Measurements from ENCODE around the gene TACR2. TPM values are rescaled to one million over a fixed set of nuclear protein-coding genes. Genes with fewer than 3 reads are reported as not detected.
A peak's percentile ranks its signal among the peaks of the same experiment; 100 is the strongest.

TACR2 gene
- total RNA-seq, 6 donors from 2014 or later, result 0.94 to 1.4 (median 1.2) TPM; not detected in 3

DNA sequence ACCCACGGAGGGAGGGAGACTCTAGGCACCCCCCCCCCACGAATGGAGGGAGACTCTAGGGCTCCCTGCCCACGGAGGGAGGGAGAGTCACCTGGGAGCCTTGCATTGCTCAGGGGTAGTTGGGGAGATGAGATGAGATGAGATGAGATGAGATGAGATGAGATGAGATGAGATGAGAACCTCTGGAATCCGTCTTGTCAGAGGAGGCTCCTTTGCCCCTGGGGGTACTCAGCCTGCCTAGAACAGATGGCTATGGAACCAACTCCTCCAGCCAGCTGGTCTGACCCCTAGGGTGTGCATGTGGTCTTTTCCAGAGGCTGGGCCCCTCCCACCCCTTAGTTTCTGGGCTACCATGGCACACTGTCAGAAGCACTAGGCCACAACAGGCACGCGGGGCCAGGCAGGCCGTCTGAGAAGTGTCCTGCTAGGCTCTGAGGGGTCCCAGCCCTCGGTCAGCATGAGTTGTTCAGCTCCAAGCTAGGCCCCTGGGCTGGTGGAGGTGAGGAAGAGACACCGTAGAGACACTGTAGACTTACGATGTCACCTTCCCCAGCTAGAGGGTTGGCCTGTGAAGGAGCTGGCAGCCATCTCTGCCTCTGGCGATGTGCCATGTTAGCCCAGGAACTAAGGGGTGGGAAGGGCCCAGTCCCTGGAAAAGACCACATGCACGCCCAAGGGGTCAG, 43.3 kb upstream of the TACR2 start:
- H3K4me3 ChIP-seq, result no peak overlapping the region
- no peak for TF ChIP-seq CTCF (IDR thresholded peaks at IDR 0.05)
- TF ChIP-seq POLR2AphosphoS5 (IDR thresholded peaks at IDR 0.05), result no peak
- no peak for TF ChIP-seq EP300 (IDR thresholded peaks at IDR 0.05)
- no peak for TF ChIP-seq POLR2A (IDR thresholded peaks at IDR 0.05)
- DNase-seq (no peak), ATAC-seq (ENCODE audit: low FRiP score in 2 of 2) (no peak)
- H3K4me1 ChIP-seq, result peaks cover 41 to 67% (median 57%) of the 10 kb centered on the region in 4 donors
- H3K27ac ChIP-seq, result peak overlapping the region; percentile 63 to 82 (median 76)
- no peaks in the 10 kb centered on the region for H3K27me3 ChIP-seq
- 87% methylated on average over 7 to 11 of the region's 12 CpGs for WGBS, 2 donors
- no peaks in the 10 kb centered on the region for H3K9me3 ChIP-seq
- H3K36me3 ChIP-seq, result no peaks in the 10 kb centered on the region

DNA sequence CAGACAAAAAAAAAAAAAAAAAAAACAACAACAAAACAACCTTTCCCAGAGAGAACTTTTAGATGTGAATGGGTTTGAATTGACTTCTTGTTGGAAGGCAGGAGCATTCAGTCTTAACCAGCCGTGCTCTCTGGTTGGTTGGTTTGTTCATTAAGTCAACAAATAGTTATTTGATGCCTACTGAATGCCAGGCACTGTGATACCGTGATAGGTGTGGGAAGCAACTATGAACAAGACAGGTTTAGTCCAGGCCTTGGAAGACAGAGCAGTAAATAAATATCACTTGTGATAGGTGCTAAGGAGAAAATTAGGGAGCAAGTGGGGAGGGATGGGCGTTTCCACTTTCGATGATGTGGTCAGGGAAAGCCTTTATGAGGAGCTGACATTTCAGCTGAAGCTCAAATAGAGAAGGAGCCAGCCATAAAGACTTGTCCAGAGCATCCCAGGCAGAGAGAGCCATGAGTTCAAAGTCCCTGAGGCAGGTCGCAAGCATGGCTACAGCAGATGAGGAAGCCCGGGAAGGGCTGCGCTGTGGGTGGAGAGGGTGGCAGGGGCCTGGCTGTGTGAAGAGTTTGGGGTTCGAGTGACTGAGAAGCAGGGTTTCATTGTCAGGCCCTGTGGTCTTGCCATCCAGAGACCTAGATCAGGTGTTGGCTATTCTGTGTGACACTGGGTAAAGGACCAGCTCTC, 42.5 kb upstream of the TACR2 start:
- H3K27me3 ChIP-seq, result no peaks in the 10 kb centered on the region
- WGBS, 2 donors, result 75 to 79% methylated on average over 8 of the region's 8 CpGs
- DNase-seq (no peak), ATAC-seq (ENCODE audit: low FRiP score in 2 of 2) (no peak)
- no peaks in the 10 kb centered on the region for H3K9me3 ChIP-seq
- no peak overlapping the region for H3K4me3 ChIP-seq
- H3K27ac ChIP-seq, result peak overlapping the region; percentile 63 to 82 (median 76)
- TF ChIP-seq POLR2A (IDR thresholded peaks at IDR 0.05) (no peak), POLR2AphosphoS5 (IDR thresholded peaks at IDR 0.05) (no peak), EP300 (IDR thresholded peaks at IDR 0.05) (no peak), CTCF (IDR thresholded peaks at IDR 0.05) (no peak)
- H3K4me1 ChIP-seq, result peaks cover 33 to 66% (median 49%) of the 10 kb centered on the region in 4 donors
- no peaks in the 10 kb centered on the region for H3K36me3 ChIP-seq

DNA sequence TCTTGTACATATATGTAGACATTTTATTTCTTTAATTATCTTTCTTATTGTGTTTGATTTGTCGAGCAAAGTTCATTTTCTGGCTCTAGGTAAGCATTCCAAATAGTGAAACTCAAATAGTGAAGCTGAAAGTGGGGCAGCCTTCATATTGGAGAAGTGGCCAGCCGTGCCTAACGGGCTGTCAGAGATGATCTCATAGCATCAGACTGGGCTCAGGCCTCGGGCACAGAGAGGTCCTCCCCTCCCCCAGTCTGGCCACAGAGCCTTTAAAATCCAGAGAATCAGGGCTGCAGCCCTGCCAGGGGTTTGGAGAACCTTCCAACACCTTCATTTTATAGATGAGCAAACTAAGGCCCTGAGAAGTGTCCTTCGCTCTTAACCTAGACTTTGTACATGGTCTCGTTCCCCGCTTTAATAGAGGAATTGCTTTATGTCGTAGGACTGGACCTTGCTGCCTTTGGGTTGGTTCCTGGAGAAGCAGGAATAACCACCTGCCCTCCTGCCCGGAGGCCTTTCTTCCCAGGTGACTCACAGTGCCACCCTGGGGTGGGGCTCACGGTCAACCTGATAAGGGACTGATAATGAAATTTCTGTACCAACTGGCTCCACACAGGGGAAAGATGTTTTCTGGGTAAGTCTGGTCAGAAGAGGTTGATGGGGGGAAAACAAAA, 41.8 kb upstream of the TACR2 start:
- DNase-seq, result peak in 1 of 2 donors; percentile 75
- Histone ChIP-seq H3K4me1 (peaks cover 27 to 64% (median 43%) of the 10 kb centered on the region in 4 donors), H3K4me3 (no peak overlapping the region), H3K27ac (peak overlapping the region; percentile 60 to 79 (median 70)), H3K9me3 (no peaks in the 10 kb centered on the region), H3K36me3 (no peaks in the 10 kb centered on the region), H3K27me3 (no peaks in the 10 kb centered on the region)
- peak; percentile 15 to 54 for ATAC-seq (ENCODE audit: low FRiP score in 2 of 2)
- 72 to 73% methylated on average over 10 of the region's 10 CpGs for WGBS, 2 donors
- TF ChIP-seq POLR2AphosphoS5 (IDR thresholded peaks at IDR 0.05) (no peak), EP300 (IDR thresholded peaks at IDR 0.05) (no peak), POLR2A (IDR thresholded peaks at IDR 0.05) (no peak), CTCF (IDR thresholded peaks at IDR 0.05) (no peak)

GRCh38 chr10:69457771-69458237, 41.1 kb upstream of the TACR2 start:
- peak in 1 of 2 donors; percentile 31 for ATAC-seq (ENCODE audit: low FRiP score in 2 of 2)
- H3K9me3 ChIP-seq, result no peaks in the 10 kb centered on the region
- no peak overlapping the region for H3K4me3 ChIP-seq
- TF ChIP-seq POLR2AphosphoS5 (IDR thresholded peaks at IDR 0.05), result no peak
- TF ChIP-seq POLR2A (IDR thresholded peaks at IDR 0.05), result no peak
- TF ChIP-seq CTCF (IDR thresholded peaks at IDR 0.05), result no peak
- TF ChIP-seq EP300 (IDR thresholded peaks at IDR 0.05), result no peak
- no peaks in the 10 kb centered on the region for H3K27me3 ChIP-seq
- H3K4me1 ChIP-seq, result peaks cover 27 to 67% (median 42%) of the 10 kb centered on the region in 4 donors
- H3K36me3 ChIP-seq, result no peaks in the 10 kb centered on the region
- WGBS, 2 donors, result 54 to 69% methylated on average over 4 to 5 of the region's 5 CpGs
- no peak for DNase-seq
- H3K27ac ChIP-seq, result peak overlapping the region; percentile 60 to 79 (median 70)

Measured in upper lobe of left lung (tissue), 6 donors.